ENCODE measurements around the gene RPS16.

DNA sequence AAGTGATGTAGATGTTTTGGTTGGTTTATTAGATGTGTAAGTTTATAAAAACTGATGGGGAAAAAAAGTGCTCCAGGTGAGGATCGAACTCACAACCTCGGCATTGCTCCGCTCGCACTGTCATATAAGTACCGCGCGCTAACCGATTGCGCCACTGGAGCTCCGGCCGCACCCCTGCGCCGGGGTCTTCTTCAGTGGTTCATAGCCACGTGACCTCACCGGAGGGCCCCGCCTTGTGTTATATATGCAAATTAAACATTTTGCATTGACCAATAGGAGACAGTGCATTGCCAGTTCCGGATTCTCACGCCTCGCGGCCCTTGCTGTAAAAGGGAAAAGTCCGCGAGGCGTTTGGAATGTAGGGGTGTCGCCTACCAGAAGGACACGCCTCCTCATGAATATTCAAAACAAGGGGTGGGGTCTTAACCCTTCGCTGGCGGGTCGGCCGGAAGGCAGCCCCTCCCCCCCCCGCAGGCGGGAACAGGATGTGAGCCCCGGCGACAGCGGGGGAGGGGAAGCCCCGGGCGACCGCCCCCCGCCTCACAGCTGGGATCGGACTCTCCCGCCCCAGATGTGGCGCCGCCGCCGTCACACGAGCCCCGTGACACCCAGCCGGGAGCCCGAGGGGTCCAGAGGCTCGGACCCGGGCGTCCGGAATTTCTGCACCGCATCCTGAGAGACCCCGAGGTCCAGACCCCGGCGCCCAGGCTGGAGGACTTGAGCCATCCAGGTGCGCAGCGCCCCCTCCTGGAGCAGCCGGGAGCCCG lies 23.5 kb downstream of the RPS16 start, which contains the start of gene PLEKHG2:
- TF ChIP-seq, protein P1, sequence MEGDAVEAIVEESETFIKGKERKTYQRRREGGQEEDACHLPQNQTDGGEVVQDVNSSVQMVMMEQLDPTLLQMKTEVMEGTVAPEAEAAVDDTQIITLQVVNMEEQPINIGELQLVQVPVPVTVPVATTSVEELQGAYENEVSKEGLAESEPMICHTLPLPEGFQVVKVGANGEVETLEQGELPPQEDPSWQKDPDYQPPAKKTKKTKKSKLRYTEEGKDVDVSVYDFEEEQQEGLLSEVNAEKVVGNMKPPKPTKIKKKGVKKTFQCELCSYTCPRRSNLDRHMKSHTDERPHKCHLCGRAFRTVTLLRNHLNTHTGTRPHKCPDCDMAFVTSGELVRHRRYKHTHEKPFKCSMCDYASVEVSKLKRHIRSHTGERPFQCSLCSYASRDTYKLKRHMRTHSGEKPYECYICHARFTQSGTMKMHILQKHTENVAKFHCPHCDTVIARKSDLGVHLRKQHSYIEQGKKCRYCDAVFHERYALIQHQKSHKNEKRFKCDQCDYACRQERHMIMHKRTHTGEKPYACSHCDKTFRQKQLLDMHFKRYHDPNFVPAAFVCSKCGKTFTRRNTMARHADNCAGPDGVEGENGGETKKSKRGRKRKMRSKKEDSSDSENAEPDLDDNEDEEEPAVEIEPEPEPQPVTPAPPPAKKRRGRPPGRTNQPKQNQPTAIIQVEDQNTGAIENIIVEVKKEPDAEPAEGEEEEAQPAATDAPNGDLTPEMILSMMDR (CRISPR knock-in tag; IDR thresholded peaks at IDR 0.05), result peak; percentile 89
- TF ChIP-seq HCFC1 (IDR thresholded peaks at IDR 0.05; ENCODE audit: low read depth, low read length), result 0 out of 2 replicates have a peak, but pooled peaks have one; percentile 24
- peak; percentile 41; the same call in 1 of the 2 replicates for TF ChIP-seq ZNF232 (CRISPR knock-in tag; IDR thresholded peaks at IDR 0.05; ENCODE audit: borderline replicate concordance)
- no peak for TF ChIP-seq NFE2 (CRISPR knock-in tag; IDR thresholded peaks at IDR 0.05)
- TF ChIP-seq, protein P2, sequence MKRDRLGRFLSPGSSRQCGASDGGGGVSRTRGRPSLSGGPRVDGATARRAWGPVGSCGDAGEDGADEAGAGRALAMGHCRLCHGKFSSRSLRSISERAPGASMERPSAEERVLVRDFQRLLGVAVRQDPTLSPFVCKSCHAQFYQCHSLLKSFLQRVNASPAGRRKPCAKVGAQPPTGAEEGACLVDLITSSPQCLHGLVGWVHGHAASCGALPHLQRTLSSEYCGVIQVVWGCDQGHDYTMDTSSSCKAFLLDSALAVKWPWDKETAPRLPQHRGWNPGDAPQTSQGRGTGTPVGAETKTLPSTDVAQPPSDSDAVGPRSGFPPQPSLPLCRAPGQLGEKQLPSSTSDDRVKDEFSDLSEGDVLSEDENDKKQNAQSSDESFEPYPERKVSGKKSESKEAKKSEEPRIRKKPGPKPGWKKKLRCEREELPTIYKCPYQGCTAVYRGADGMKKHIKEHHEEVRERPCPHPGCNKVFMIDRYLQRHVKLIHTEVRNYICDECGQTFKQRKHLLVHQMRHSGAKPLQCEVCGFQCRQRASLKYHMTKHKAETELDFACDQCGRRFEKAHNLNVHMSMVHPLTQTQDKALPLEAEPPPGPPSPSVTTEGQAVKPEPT (CRISPR knock-in tag; IDR thresholded peaks at IDR 0.05; ENCODE audit: low read depth), result no peak
- no peak for TF ChIP-seq NR1H2 (CRISPR knock-in tag; IDR thresholded peaks at IDR 0.05; ENCODE audit: borderline replicate concordance, low read depth)
- TF ChIP-seq BORCS8-MEF2B (CRISPR knock-in tag; IDR thresholded peaks at IDR 0.05), result no peak
- TF ChIP-seq, protein P3, sequence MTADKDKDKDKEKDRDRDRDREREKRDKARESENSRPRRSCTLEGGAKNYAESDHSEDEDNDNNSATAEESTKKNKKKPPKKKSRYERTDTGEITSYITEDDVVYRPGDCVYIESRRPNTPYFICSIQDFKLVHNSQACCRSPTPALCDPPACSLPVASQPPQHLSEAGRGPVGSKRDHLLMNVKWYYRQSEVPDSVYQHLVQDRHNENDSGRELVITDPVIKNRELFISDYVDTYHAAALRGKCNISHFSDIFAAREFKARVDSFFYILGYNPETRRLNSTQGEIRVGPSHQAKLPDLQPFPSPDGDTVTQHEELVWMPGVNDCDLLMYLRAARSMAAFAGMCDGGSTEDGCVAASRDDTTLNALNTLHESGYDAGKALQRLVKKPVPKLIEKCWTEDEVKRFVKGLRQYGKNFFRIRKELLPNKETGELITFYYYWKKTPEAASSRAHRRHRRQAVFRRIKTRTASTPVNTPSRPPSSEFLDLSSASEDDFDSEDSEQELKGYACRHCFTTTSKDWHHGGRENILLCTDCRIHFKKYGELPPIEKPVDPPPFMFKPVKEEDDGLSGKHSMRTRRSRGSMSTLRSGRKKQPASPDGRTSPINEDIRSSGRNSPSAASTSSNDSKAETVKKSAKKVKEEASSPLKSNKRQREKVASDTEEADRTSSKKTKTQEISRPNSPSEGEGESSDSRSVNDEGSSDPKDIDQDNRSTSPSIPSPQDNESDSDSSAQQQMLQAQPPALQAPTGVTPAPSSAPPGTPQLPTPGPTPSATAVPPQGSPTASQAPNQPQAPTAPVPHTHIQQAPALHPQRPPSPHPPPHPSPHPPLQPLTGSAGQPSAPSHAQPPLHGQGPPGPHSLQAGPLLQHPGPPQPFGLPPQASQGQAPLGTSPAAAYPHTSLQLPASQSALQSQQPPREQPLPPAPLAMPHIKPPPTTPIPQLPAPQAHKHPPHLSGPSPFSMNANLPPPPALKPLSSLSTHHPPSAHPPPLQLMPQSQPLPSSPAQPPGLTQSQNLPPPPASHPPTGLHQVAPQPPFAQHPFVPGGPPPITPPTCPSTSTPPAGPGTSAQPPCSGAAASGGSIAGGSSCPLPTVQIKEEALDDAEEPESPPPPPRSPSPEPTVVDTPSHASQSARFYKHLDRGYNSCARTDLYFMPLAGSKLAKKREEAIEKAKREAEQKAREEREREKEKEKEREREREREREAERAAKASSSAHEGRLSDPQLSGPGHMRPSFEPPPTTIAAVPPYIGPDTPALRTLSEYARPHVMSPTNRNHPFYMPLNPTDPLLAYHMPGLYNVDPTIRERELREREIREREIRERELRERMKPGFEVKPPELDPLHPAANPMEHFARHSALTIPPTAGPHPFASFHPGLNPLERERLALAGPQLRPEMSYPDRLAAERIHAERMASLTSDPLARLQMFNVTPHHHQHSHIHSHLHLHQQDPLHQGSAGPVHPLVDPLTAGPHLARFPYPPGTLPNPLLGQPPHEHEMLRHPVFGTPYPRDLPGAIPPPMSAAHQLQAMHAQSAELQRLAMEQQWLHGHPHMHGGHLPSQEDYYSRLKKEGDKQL (CRISPR knock-in tag; IDR thresholded peaks at IDR 0.05; ENCODE audit: low read depth), result no peak; the same call in 1 of the 2 replicates
- peak; percentile 48 to 63; a peak in 3 of 4 replicates for TF ChIP-seq POLR2A (IDR thresholded peaks at IDR 0.05; ENCODE audit: insufficient read depth in 1 of 2, low read depth in 2 of 2, low read length in 2 of 2)
- no peak for TF ChIP-seq ZFP36 (IDR thresholded peaks at IDR 0.05; ENCODE audit: borderline replicate concordance, low read depth, low read length, partially characterized antibody)
- TF ChIP-seq, protein P4, sequence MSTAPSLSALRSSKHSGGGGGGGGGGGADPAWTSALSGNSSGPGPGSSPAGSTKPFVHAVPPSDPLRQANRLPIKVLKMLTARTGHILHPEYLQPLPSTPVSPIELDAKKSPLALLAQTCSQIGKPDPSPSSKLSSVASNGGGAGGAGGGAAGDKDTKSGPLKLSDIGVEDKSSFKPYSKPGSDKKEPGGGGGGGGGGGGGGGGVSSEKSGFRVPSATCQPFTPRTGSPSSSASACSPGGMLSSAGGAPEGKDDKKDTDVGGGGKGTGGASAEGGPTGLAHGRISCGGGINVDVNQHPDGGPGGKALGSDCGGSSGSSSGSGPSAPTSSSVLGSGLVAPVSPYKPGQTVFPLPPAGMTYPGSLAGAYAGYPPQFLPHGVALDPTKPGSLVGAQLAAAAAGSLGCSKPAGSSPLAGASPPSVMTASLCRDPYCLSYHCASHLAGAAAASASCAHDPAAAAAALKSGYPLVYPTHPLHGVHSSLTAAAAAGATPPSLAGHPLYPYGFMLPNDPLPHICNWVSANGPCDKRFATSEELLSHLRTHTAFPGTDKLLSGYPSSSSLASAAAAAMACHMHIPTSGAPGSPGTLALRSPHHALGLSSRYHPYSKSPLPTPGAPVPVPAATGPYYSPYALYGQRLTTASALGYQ (CRISPR knock-in tag; IDR thresholded peaks at IDR 0.05), result no peak
- TF ChIP-seq KDM4B (CRISPR knock-in tag; IDR thresholded peaks at IDR 0.05), result no peak
- TF ChIP-seq GLI4 (CRISPR knock-in tag; IDR thresholded peaks at IDR 0.05; ENCODE audit: borderline replicate concordance), result no peak

Measured in HepG2 (cell line).